ENCODE measurements around the gene SHISA9. TPM values are rescaled to one million over a fixed set of nuclear protein-coding genes. Genes with fewer than 3 reads are reported as not detected.

The SHISA9 gene
- total and polyA plus RNA-seq, 8 donors: 0.12 to 1.3 (median 0.37) TPM; not detected in 1

DNA sequence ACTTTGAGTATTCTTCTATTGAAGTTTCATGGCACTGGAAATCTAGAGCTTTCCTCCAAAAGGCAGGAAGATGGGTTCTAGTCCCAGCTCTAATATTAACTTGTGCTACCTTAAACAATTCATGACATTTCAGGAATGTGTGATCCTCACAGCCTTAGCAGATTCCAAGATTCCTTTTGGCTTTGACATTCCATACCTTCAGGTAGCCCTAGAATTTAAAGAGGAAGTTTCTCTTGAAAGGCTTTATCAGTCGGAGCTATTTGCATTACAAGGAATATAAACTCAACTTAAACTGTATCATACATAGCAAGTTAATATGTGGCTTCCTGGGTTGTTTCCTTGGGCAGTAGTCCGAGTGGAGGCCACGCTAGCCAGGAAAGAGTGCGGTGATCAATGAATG lies 330.0 kb downstream of the SHISA9 start:
- FAIRE-seq: no peak
- TF ChIP-seq, protein P1, sequence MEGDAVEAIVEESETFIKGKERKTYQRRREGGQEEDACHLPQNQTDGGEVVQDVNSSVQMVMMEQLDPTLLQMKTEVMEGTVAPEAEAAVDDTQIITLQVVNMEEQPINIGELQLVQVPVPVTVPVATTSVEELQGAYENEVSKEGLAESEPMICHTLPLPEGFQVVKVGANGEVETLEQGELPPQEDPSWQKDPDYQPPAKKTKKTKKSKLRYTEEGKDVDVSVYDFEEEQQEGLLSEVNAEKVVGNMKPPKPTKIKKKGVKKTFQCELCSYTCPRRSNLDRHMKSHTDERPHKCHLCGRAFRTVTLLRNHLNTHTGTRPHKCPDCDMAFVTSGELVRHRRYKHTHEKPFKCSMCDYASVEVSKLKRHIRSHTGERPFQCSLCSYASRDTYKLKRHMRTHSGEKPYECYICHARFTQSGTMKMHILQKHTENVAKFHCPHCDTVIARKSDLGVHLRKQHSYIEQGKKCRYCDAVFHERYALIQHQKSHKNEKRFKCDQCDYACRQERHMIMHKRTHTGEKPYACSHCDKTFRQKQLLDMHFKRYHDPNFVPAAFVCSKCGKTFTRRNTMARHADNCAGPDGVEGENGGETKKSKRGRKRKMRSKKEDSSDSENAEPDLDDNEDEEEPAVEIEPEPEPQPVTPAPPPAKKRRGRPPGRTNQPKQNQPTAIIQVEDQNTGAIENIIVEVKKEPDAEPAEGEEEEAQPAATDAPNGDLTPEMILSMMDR (IDR thresholded peaks at IDR 0.05): no peak
- 52 to 54% methylated on average over 4 of the region's 4 CpGs for WGBS, 2 donors
- no peak for ATAC-seq
- intact Hi-C loops (cut with DNase I): no loop called here
- no peak overlapping the region for H3K4me3 ChIP-seq
- no peaks in the 10 kb centered on the region for H3K36me3 ChIP-seq
- H3K27ac ChIP-seq: no peak overlapping the region
- DNase-seq: no peak
- no peaks in the 10 kb centered on the region for H3K4me1 ChIP-seq
- no peaks in the 10 kb centered on the region for H3K9me3 ChIP-seq
- H3K27me3 ChIP-seq: no peaks in the 10 kb centered on the region

DNA sequence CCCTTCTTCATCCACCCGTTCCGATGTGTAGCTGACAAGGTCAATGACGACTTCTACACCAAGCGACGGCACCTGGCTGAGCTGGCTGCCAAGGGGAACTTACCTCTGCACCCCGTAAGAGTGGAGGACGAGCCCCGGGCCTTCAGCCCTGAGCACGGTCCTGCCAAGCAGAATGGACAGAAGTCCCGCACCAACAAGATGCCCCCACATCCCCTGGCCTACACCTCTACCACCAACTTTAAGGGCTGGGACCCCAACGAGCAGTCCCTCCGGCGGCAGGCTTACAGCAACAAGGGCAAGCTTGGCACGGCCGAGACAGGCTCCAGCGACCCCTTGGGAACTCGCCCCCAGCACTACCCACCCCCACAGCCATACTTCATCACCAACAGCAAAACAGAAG lies 333.6 kb downstream of the SHISA9 start:
- WGBS, 2 donors: 74 to 77% methylated on average over 17 of the region's 17 CpGs
- peak in 1 of 6 donors; percentile 52 for DNase-seq

DNA sequence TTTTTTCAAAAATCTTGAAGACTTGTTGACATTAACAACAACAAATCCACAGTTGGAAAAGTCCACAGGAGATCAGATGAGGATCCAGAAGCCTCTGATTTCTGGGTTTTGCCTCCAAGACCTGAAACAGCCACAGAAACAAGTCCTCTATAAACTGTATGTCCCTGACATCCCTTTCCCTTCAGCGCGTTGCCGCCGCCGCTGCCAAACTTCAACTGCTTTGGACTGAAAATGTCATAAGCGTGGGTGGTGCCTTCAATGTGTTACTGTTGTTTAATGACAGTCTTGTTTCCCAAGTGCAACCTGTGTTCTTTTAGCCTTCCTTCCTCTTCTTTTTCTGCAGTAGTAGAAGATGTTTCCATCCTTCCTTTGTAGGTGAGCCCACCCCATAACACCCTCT lies 334.9 kb downstream of the SHISA9 start:
- no peak for ATAC-seq
- intact Hi-C loops (cut with DNase I): no loop called here
- Histone ChIP-seq H3K27me3 (no peaks in the 10 kb centered on the region), H3K9me3 (no peaks in the 10 kb centered on the region), H3K36me3 (no peaks in the 10 kb centered on the region), H3K4me3 (no peak overlapping the region), H3K4me1 (no peaks in the 10 kb centered on the region), H3K27ac (no peak overlapping the region)
- TF ChIP-seq, protein P1 (IDR thresholded peaks at IDR 0.05): no peak
- 92 to 93% methylated on average over 6 of the region's 6 CpGs for WGBS, 2 donors
- no peak for DNase-seq
- no peak for FAIRE-seq

More for the DNA sequence above, 333.6 kb downstream of the SHISA9 start:
- ATAC-seq: no peak
- Histone ChIP-seq H3K27me3 (no peaks in the 10 kb centered on the region), H3K4me1 (no peaks in the 10 kb centered on the region), H3K36me3 (no peaks in the 10 kb centered on the region), H3K27ac (no peak overlapping the region), H3K9me3 (no peaks in the 10 kb centered on the region), H3K4me3 (no peak overlapping the region)
- FAIRE-seq: no peak
- TF ChIP-seq, protein P1 (IDR thresholded peaks at IDR 0.05): no peak
- intact Hi-C loops (cut with DNase I): no loop called here

DNA sequence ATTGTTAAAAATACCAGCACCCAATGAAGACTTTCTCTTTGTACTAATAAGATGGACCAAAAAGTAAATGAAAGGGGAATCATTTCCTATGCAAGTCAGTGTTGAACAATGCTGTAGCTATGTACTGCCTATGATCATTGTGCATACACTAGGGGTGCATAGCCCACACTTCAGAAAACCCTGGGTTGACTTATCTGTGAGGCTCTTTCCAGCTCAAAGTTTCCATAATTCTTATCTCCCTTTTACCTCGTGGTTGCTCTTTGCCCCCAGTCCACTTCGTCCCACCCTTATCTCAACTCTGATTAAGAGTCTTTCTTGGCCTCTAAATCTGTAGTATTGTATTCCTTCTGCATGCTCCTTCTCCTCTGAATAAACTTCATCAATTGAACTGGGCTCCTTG lies 336.8 kb downstream of the SHISA9 start:
- H3K27me3 ChIP-seq: no peaks in the 10 kb centered on the region
- no peaks in the 10 kb centered on the region for H3K36me3 ChIP-seq
- TF ChIP-seq, protein P1 (IDR thresholded peaks at IDR 0.05): no peak
- 11 to 16% methylated on average over 2 of the region's 2 CpGs for WGBS, 2 donors
- intact Hi-C loops (cut with DNase I): no loop called here
- H3K27ac ChIP-seq: no peak overlapping the region
- FAIRE-seq: no peak
- H3K9me3 ChIP-seq: no peaks in the 10 kb centered on the region
- H3K4me3 ChIP-seq: no peak overlapping the region
- no peak for ATAC-seq
- H3K4me1 ChIP-seq: no peaks in the 10 kb centered on the region
- DNase-seq: no peak

DNA sequence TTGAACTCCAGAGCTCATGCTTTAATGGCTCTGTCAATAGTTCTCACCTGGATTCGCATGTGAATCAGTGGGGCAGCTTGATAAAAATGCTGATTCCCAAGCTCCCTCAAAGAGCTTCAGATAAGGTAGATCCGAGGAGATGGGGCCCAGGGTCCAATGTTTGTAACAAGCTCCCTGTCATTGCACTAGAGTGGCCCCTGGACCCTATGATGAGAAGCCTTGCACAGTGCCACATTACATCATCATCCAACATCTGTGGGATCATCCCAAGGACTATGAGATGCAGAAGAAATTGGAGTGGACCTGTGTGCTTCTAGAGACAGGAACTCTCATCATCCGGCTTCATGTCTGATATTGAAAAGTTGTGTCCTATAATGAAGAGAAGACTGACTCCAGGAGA lies 340.8 kb downstream of the SHISA9 start:
- no peak for FAIRE-seq
- H3K36me3 ChIP-seq: no peaks in the 10 kb centered on the region
- WGBS, 2 donors: 45 to 56% methylated on average over 3 of the region's 3 CpGs
- no peak overlapping the region for H3K27ac ChIP-seq
- no peaks in the 10 kb centered on the region for H3K9me3 ChIP-seq
- H3K4me3 ChIP-seq: no peak overlapping the region
- no peaks in the 10 kb centered on the region for H3K27me3 ChIP-seq
- DNase-seq: no peak
- no peak for ATAC-seq
- TF ChIP-seq, protein P1 (IDR thresholded peaks at IDR 0.05): no peak
- intact Hi-C loops (cut with DNase I): no loop called here
- no peaks in the 10 kb centered on the region for H3K4me1 ChIP-seq
